Smooth muscle cell (in vitro differentiated cells): ENCODE measurements around the gene ZNF780B. TPM values are rescaled to one million over a fixed set of nuclear protein-coding genes. Genes with fewer than 3 reads are reported as not detected.

Source experiments
- DNase-seq: peaks from one replicate; lab custom pipeline; 2025; ENCODE audit not compliant: unreplicated experiment; lab: John Stamatoyannopoulos, UW
- H2AFZ ChIP-seq: fragments of 200-600 bp; sonication (generic); 2 replicates; pipeline ENCODE4 v1.6.0; 2016; ENCODE audit warnings: antibody characterized with exemption, low read depth, mild to moderate bottlenecking
- H3F3A ChIP-seq: fragments of 200-600 bp; sonication (generic); 2 replicates; pipeline ENCODE4 v1.6.0; 2017; ENCODE audit warnings: antibody characterized with exemption, low read depth
- H3K27ac ChIP-seq: fragments of 200-600 bp; sonication (generic); 2 replicates; pipeline ENCODE4 v1.5.1; 2016; ENCODE audit warnings: low read depth, mild to moderate bottlenecking
- H3K27me3 ChIP-seq: fragments of 200-600 bp; sonication (generic); 2 replicates; pipeline ENCODE4 v1.6.1; 2016; ENCODE audit warnings: low read depth, mild to moderate bottlenecking
- H3K36me3 ChIP-seq: fragments of 200-600 bp; sonication (generic); 2 replicates; pipeline ENCODE4 v1.5.1; 2016; ENCODE audit warnings: low read depth
- H3K4me1 ChIP-seq: fragments of 200-600 bp; sonication (generic); 2 replicates; pipeline ENCODE4 v1.5.1; 2016; ENCODE audit warnings: low read depth
- H3K4me2 ChIP-seq: fragments of 200-600 bp; sonication (generic); 2 replicates; pipeline ENCODE4 v1.6.0; 2016; ENCODE audit warnings: mild to moderate bottlenecking
- H3K4me3 ChIP-seq: fragments of 200-600 bp; sonication (generic); 2 replicates; pipeline ENCODE4 v1.5.1; 2016; ENCODE audit warnings: mild to moderate bottlenecking
- H3K79me2 ChIP-seq: fragments of 200-600 bp; sonication (generic); 2 replicates; pipeline ENCODE4 v1.6.0; 2016; ENCODE audit warnings: low read depth, mild to moderate bottlenecking
- H3K9ac ChIP-seq: fragments of 200-600 bp; sonication (generic); 2 replicates; pipeline ENCODE4 v1.6.0; 2016; ENCODE audit warnings: low read depth
- H3K9me3 ChIP-seq: fragments of 200-600 bp; sonication (generic); replicated peaks from 2 replicates; pipeline ENCODE4 v1.5.1; 2016; ENCODE audit warnings: low read depth
- H4K20me1 ChIP-seq: fragments of 200-600 bp; sonication (generic); 2 replicates; pipeline ENCODE4 v1.6.0; 2016; ENCODE audit warnings: low read depth
- CTCF ChIP-seq: fragments of 200-600 bp; sonication (generic); IDR thresholded peaks from 2 replicates; pipeline ENCODE4 v1.5.1; 2017; ENCODE audit warnings: borderline replicate concordance, mild to moderate bottlenecking, antibody characterized with exemption; ENCODE audit not compliant: insufficient read depth, poor library complexity, severe bottlenecking
- WGBS: methylation state at CpG from one replicate; pipeline ENCODE4 v1.1.7; 2016; ENCODE audit warnings: low lambda C conversion rate; 5-methylcytosine and 5-hydroxymethylcytosine counted together
- polyA plus RNA-seq: library from polyadenylated mRNA; unstranded; fragments of >200 nt; fragmentation: Nextera tagmentation; extraction: Ambion mirVana; gene quantifications from 2 replicates; pipeline ENCODE4 v1.2.1, GENCODE V29; 2016
- total RNA-seq: library from RNA; depleted of rRNA; stranded (reverse); fragments of >200 nt; gene quantifications from 2 replicates; pipeline ENCODE4 v1.2.3, GENCODE V29; 2014

The ZNF780B gene
- total and polyA plus RNA-seq, 2 experiments from 2014 or later: 1.4 to 12.9 TPM

- H3K27ac ChIP-seq: no peak overlapping the region
- H3K79me2 ChIP-seq: peaks cover 27% of the 10 kb centered on the region
- H3K4me1 ChIP-seq: peaks cover 9% of the 10 kb centered on the region
- H3K9me3 ChIP-seq: no peaks in the 10 kb centered on the region
- no peaks in the 10 kb centered on the region for H3F3A ChIP-seq
- H3K27me3 ChIP-seq: no peaks in the 10 kb centered on the region
- H3K4me3 ChIP-seq: peak overlapping the region; percentile 92
- WGBS: 79% methylated on average over 1 of the region's 1 CpG
- no peak overlapping the region for H2AFZ ChIP-seq
- no peaks in the 10 kb centered on the region for H4K20me1 ChIP-seq
- no peaks in the 10 kb centered on the region for H3K36me3 ChIP-seq
- DNase-seq: no peak
- H3K9ac ChIP-seq: peak overlapping the region; percentile 79
- H3K4me2 ChIP-seq: peak overlapping the region; percentile 94
- no peak for TF ChIP-seq CTCF
These were observed 60.2 kb downstream of the ZNF780B start for GRCh38 chr19:39995794-39996193.

- no peak overlapping the region for H3K4me2 ChIP-seq
- no peak overlapping the region for H3K9ac ChIP-seq
- no peaks in the 10 kb centered on the region for H4K20me1 ChIP-seq
- DNase-seq: no peak
- H3F3A ChIP-seq: no peaks in the 10 kb centered on the region
- H3K9me3 ChIP-seq: no peaks in the 10 kb centered on the region
- H3K27ac ChIP-seq: no peak overlapping the region
- peaks cover 9% of the 10 kb centered on the region for H3K4me1 ChIP-seq
- peaks cover 40% of the 10 kb centered on the region for H3K79me2 ChIP-seq
- H3K4me3 ChIP-seq: no peak overlapping the region
- no peak for TF ChIP-seq CTCF
- H3K36me3 ChIP-seq: no peaks in the 10 kb centered on the region
- H2AFZ ChIP-seq: no peak overlapping the region
- no peaks in the 10 kb centered on the region for H3K27me3 ChIP-seq
These were observed 61.7 kb downstream of the ZNF780B start for GRCh38 chr19:39994361-39994760.

- no peak overlapping the region for H2AFZ ChIP-seq
- no peaks in the 10 kb centered on the region for H3K9me3 ChIP-seq
- peaks cover 48% of the 10 kb centered on the region for H3K79me2 ChIP-seq
- no peak overlapping the region for H3K27ac ChIP-seq
- H3K4me2 ChIP-seq: no peak overlapping the region
- H3K36me3 ChIP-seq: no peaks in the 10 kb centered on the region
- no peak for TF ChIP-seq CTCF
- peaks cover 9% of the 10 kb centered on the region for H3K4me1 ChIP-seq
- no peak overlapping the region for H3K4me3 ChIP-seq
- 100% methylated on average over 1 of the region's 1 CpG for WGBS
- H3K9ac ChIP-seq: no peak overlapping the region
- DNase-seq: no peak
- no peaks in the 10 kb centered on the region for H3K27me3 ChIP-seq
- no peaks in the 10 kb centered on the region for H3F3A ChIP-seq
- H4K20me1 ChIP-seq: no peaks in the 10 kb centered on the region
These were observed 62.4 kb downstream of the ZNF780B start for GRCh38 chr19:39993605-39994004.

- no peak overlapping the region for H3K27ac ChIP-seq
- H3F3A ChIP-seq: no peaks in the 10 kb centered on the region
- no peak for DNase-seq
- H3K4me3 ChIP-seq: no peak overlapping the region
- no peaks in the 10 kb centered on the region for H3K4me1 ChIP-seq
- no peaks in the 10 kb centered on the region for H3K36me3 ChIP-seq
- H4K20me1 ChIP-seq: no peaks in the 10 kb centered on the region
- peaks cover 42% of the 10 kb centered on the region for H3K79me2 ChIP-seq
- H3K27me3 ChIP-seq: no peaks in the 10 kb centered on the region
- H3K9ac ChIP-seq: no peak overlapping the region
- no peak for TF ChIP-seq CTCF
- H3K9me3 ChIP-seq: peaks cover 15% of the 10 kb centered on the region
- H2AFZ ChIP-seq: no peak overlapping the region
- WGBS: 91% methylated on average over 1 of the region's 1 CpG
- H3K4me2 ChIP-seq: no peak overlapping the region
These were observed 68.4 kb downstream of the ZNF780B start for GRCh38 chr19:39987596-39987995.
